Measurements from ENCODE around the gene PACS1.
A peak's percentile ranks its signal among the peaks of the same experiment; 100 is the strongest.

PACS1 gene

GRCh38 chr11:66184728-66185127, 114.7 kb downstream of the PACS1 start:
- no peak overlapping the region for H3K4me3 Mint-ChIP-seq
- H3K4me1 Mint-ChIP-seq (ENCODE audit: low read depth) = peaks cover 50% of the 10 kb centered on the region
- H3K36me3 Mint-ChIP-seq (ENCODE audit: low read depth) = peaks cover 23% of the 10 kb centered on the region
- H3K27ac Mint-ChIP-seq = no peak overlapping the region
- H3K9me3 Mint-ChIP-seq = peaks cover 3% of the 10 kb centered on the region
- H3K27me3 Mint-ChIP-seq = no peaks in the 10 kb centered on the region

GRCh38 chr11:66186470-66186869, 116.4 kb downstream of the PACS1 start:
- Mint-ChIP-seq H3K27ac (peak overlapping the region; percentile 24), H3K4me3 (no peak overlapping the region), H3K9me3 (peaks cover 3% of the 10 kb centered on the region), H3K27me3 (no peaks in the 10 kb centered on the region), H3K4me1 (ENCODE audit: low read depth) (peaks cover 54% of the 10 kb centered on the region), H3K36me3 (ENCODE audit: low read depth) (peaks cover 25% of the 10 kb centered on the region)

GRCh38 chr11:66187453-66187852, 117.4 kb downstream of the PACS1 start:
- Mint-ChIP-seq H3K4me3 (no peak overlapping the region), H3K27ac (no peak overlapping the region), H3K36me3 (ENCODE audit: low read depth) (peaks cover 25% of the 10 kb centered on the region), H3K27me3 (no peaks in the 10 kb centered on the region), H3K9me3 (peaks cover 3% of the 10 kb centered on the region), H3K4me1 (ENCODE audit: low read depth) (peaks cover 49% of the 10 kb centered on the region)

- H3K9me3 Mint-ChIP-seq = peaks cover 3% of the 10 kb centered on the region
- peaks cover 45% of the 10 kb centered on the region for H3K4me1 Mint-ChIP-seq (ENCODE audit: low read depth)
- no peaks in the 10 kb centered on the region for H3K27me3 Mint-ChIP-seq
- no peak overlapping the region for H3K4me3 Mint-ChIP-seq
- peaks cover 31% of the 10 kb centered on the region for H3K36me3 Mint-ChIP-seq (ENCODE audit: low read depth)
- peak overlapping the region; percentile 64 for H3K27ac Mint-ChIP-seq
These were observed 118.5 kb downstream of the PACS1 start for GRCh38 chr11:66188580-66188979.

- Mint-ChIP-seq H3K27ac (peak overlapping the region; percentile 8), H3K9me3 (peaks cover 3% of the 10 kb centered on the region), H3K36me3 (ENCODE audit: low read depth) (peaks cover 37% of the 10 kb centered on the region), H3K4me3 (no peak overlapping the region), H3K27me3 (no peaks in the 10 kb centered on the region), H3K4me1 (ENCODE audit: low read depth) (peaks cover 41% of the 10 kb centered on the region)
These were observed 119.1 kb downstream of the PACS1 start for GRCh38 chr11:66189031-66189745.

GRCh38 chr11:66190786-66191185, 120.7 kb downstream of the PACS1 start:
- no peak overlapping the region for H3K27ac Mint-ChIP-seq
- H3K4me1 Mint-ChIP-seq (ENCODE audit: low read depth) = peaks cover 30% of the 10 kb centered on the region
- H3K4me3 Mint-ChIP-seq = no peak overlapping the region
- H3K27me3 Mint-ChIP-seq = no peaks in the 10 kb centered on the region
- peaks cover 43% of the 10 kb centered on the region for H3K36me3 Mint-ChIP-seq (ENCODE audit: low read depth)
- peaks cover 3% of the 10 kb centered on the region for H3K9me3 Mint-ChIP-seq

GRCh38 chr11:66192181-66192863, 122.2 kb downstream of the PACS1 start:
- H3K27me3 Mint-ChIP-seq = no peaks in the 10 kb centered on the region
- peak overlapping the region; percentile 55 for H3K27ac Mint-ChIP-seq
- H3K4me3 Mint-ChIP-seq = no peak overlapping the region
- peaks cover 42% of the 10 kb centered on the region for H3K36me3 Mint-ChIP-seq (ENCODE audit: low read depth)
- peaks cover 28% of the 10 kb centered on the region for H3K4me1 Mint-ChIP-seq (ENCODE audit: low read depth)
- H3K9me3 Mint-ChIP-seq = peaks cover 1% of the 10 kb centered on the region

GRCh38 chr11:66194391-66194790, 124.3 kb downstream of the PACS1 start:
- H3K27ac Mint-ChIP-seq = no peak overlapping the region
- peaks cover 2% of the 10 kb centered on the region for H3K9me3 Mint-ChIP-seq

GRCh38 chr11:66195867-66196266, 125.8 kb downstream of the PACS1 start:
- Mint-ChIP-seq H3K4me1 (ENCODE audit: low read depth) (peaks cover under 1% of the 10 kb centered on the region), H3K27ac (no peak overlapping the region), H3K36me3 (ENCODE audit: low read depth) (peaks cover 45% of the 10 kb centered on the region), H3K27me3 (no peaks in the 10 kb centered on the region), H3K9me3 (peaks cover 10% of the 10 kb centered on the region), H3K4me3 (no peak overlapping the region)

More at GRCh38 chr11:66194391-66194790, 124.3 kb downstream of the PACS1 start:
- Mint-ChIP-seq H3K4me1 (ENCODE audit: low read depth) (peaks cover 7% of the 10 kb centered on the region), H3K36me3 (ENCODE audit: low read depth) (peaks cover 40% of the 10 kb centered on the region), H3K27me3 (no peaks in the 10 kb centered on the region), H3K4me3 (no peak overlapping the region)

GRCh38 chr11:66203847-66204246, 133.8 kb downstream of the PACS1 start:
- Mint-ChIP-seq H3K27me3 (no peaks in the 10 kb centered on the region), H3K4me3 (no peak overlapping the region), H3K36me3 (ENCODE audit: low read depth) (peaks cover 23% of the 10 kb centered on the region), H3K9me3 (peaks cover 29% of the 10 kb centered on the region), H3K27ac (no peak overlapping the region), H3K4me1 (ENCODE audit: low read depth) (no peaks in the 10 kb centered on the region)

GRCh38 chr11:66204412-66204811, 134.3 kb downstream of the PACS1 start:
- H3K4me3 Mint-ChIP-seq = no peak overlapping the region
- H3K9me3 Mint-ChIP-seq = peaks cover 26% of the 10 kb centered on the region
- H3K36me3 Mint-ChIP-seq (ENCODE audit: low read depth) = peaks cover 21% of the 10 kb centered on the region

GRCh38 chr11:66207816-66208215, 137.7 kb downstream of the PACS1 start:
- H3K27ac Mint-ChIP-seq = peak overlapping the region; percentile 24

More at GRCh38 chr11:66204412-66204811, 134.3 kb downstream of the PACS1 start:
- Mint-ChIP-seq H3K27ac (no peak overlapping the region), H3K4me1 (ENCODE audit: low read depth) (no peaks in the 10 kb centered on the region), H3K27me3 (no peaks in the 10 kb centered on the region)

GRCh38 chr11:66211100-66211499, 141.0 kb downstream of the PACS1 start:
- H3K27ac Mint-ChIP-seq = no peak overlapping the region
- no peak overlapping the region for H3K4me3 Mint-ChIP-seq
- H3K9me3 Mint-ChIP-seq = no peaks in the 10 kb centered on the region
- no peaks in the 10 kb centered on the region for H3K27me3 Mint-ChIP-seq
- H3K36me3 Mint-ChIP-seq (ENCODE audit: low read depth) = peaks cover 8% of the 10 kb centered on the region
- H3K4me1 Mint-ChIP-seq (ENCODE audit: low read depth) = no peaks in the 10 kb centered on the region

More at GRCh38 chr11:66207816-66208215, 137.7 kb downstream of the PACS1 start:
- H3K27me3 Mint-ChIP-seq = no peaks in the 10 kb centered on the region
- H3K36me3 Mint-ChIP-seq (ENCODE audit: low read depth) = peaks cover 5% of the 10 kb centered on the region
- H3K4me1 Mint-ChIP-seq (ENCODE audit: low read depth) = no peaks in the 10 kb centered on the region
- peaks cover 9% of the 10 kb centered on the region for H3K9me3 Mint-ChIP-seq
- H3K4me3 Mint-ChIP-seq = no peak overlapping the region

- peaks cover 9% of the 10 kb centered on the region for H3K4me1 Mint-ChIP-seq (ENCODE audit: low read depth)
- no peaks in the 10 kb centered on the region for H3K9me3 Mint-ChIP-seq
These were observed 146.8 kb downstream of the PACS1 start for GRCh38 chr11:66216911-66217310.

GRCh38 chr11:66218036-66218435, 148.0 kb downstream of the PACS1 start:
- peak overlapping the region; percentile 9 for H3K27ac Mint-ChIP-seq
- no peaks in the 10 kb centered on the region for H3K9me3 Mint-ChIP-seq
- H3K27me3 Mint-ChIP-seq = no peaks in the 10 kb centered on the region
- H3K4me3 Mint-ChIP-seq = no peak overlapping the region
- H3K4me1 Mint-ChIP-seq (ENCODE audit: low read depth) = peaks cover 19% of the 10 kb centered on the region
- peaks cover 54% of the 10 kb centered on the region for H3K36me3 Mint-ChIP-seq (ENCODE audit: low read depth)

More at GRCh38 chr11:66216911-66217310, 146.8 kb downstream of the PACS1 start:
- Mint-ChIP-seq H3K36me3 (ENCODE audit: low read depth) (peaks cover 52% of the 10 kb centered on the region), H3K4me3 (no peak overlapping the region), H3K27me3 (no peaks in the 10 kb centered on the region), H3K27ac (no peak overlapping the region)

Measured in stimulated activated naive CD8-positive, alpha-beta T cell treated with anti-CD3 and anti-CD28 coated beads, Interleukin-15, Interleukin-2, amounts not matched to agents 100 ng/mL and 50 ng/mL, for 24 hours (primary cell).